ENCODE results near the gene JAZF1. TPM values are rescaled to one million over a fixed set of nuclear protein-coding genes. Genes with fewer than 3 reads are reported as not detected.

JAZF1 gene
- total RNA-seq, 2 experiments from 2014 or later, result 5.2 to 7.6 TPM

GRCh38 chr7:28182071-28182471, 1.5 kb upstream of the JAZF1 start:
- Mint-ChIP-seq H3K4me3 (no peak overlapping the region), H3K9me3 (no peaks in the 10 kb centered on the region), H3K27ac (no peak overlapping the region), H3K4me1 (peaks cover 13% of the 10 kb centered on the region), H3K27me3 (peaks cover 35% of the 10 kb centered on the region), H3K36me3 (ENCODE audit: low read depth) (peaks cover 3% of the 10 kb centered on the region)
- CTCF ChIA-PET, result interaction anchor here (0.7 kb wide), 1 partner anchor 23 kb away, joined by 3 read pairs; no protein-coding TSS in a partner anchor
- POLR2A ChIA-PET, result no interaction called here
- no peak for DNase-seq

GRCh38 chr7:28181416-28181815, 821 bp upstream of the JAZF1 start:
- no peak overlapping the region for H3K27ac Mint-ChIP-seq
- no peak for DNase-seq
- H3K9me3 Mint-ChIP-seq, result no peaks in the 10 kb centered on the region
- ChIA-PET CTCF (no interaction called here), POLR2A (no interaction called here)
- peaks cover 13% of the 10 kb centered on the region for H3K4me1 Mint-ChIP-seq
- peaks cover 35% of the 10 kb centered on the region for H3K27me3 Mint-ChIP-seq
- H3K4me3 Mint-ChIP-seq, result peak overlapping the region; percentile 77
- peaks cover 3% of the 10 kb centered on the region for H3K36me3 Mint-ChIP-seq (ENCODE audit: low read depth)

- H3K9me3 Mint-ChIP-seq, result no peaks in the 10 kb centered on the region
- POLR2A ChIA-PET, result no interaction called here
- no peak overlapping the region for H3K4me3 Mint-ChIP-seq
- peaks cover 31% of the 10 kb centered on the region for H3K27me3 Mint-ChIP-seq
- CTCF ChIA-PET, result no interaction called here
- H3K27ac Mint-ChIP-seq, result no peak overlapping the region
- DNase-seq, result no peak
- H3K4me1 Mint-ChIP-seq, result peaks cover 13% of the 10 kb centered on the region
- H3K36me3 Mint-ChIP-seq (ENCODE audit: low read depth), result peaks cover 3% of the 10 kb centered on the region
Measured at GRCh38 chr7:28180031-28180363, 598 bp downstream of the JAZF1 start.

GRCh38 chr7:28179120-28180030, 1.2 kb downstream of the JAZF1 start:
- no peaks in the 10 kb centered on the region for H3K9me3 Mint-ChIP-seq
- peak overlapping the region; percentile 68 for H3K27ac Mint-ChIP-seq
- H3K36me3 Mint-ChIP-seq (ENCODE audit: low read depth), result peaks cover 3% of the 10 kb centered on the region
- POLR2A ChIA-PET, result no interaction called here
- H3K4me3 Mint-ChIP-seq, result peak overlapping the region; percentile 61
- DNase-seq, result peak; percentile 58
- peaks cover 19% of the 10 kb centered on the region for H3K4me1 Mint-ChIP-seq
- peaks cover 28% of the 10 kb centered on the region for H3K27me3 Mint-ChIP-seq
- CTCF ChIA-PET, result no interaction called here

GRCh38 chr7:28178599-28178998, 2.0 kb downstream of the JAZF1 start:
- ChIA-PET POLR2A (no interaction called here), CTCF (no interaction called here)
- H3K9me3 Mint-ChIP-seq, result no peaks in the 10 kb centered on the region
- H3K4me3 Mint-ChIP-seq, result peak overlapping the region; percentile 61
- peak overlapping the region; percentile 68 for H3K27ac Mint-ChIP-seq
- no peak for DNase-seq
- H3K27me3 Mint-ChIP-seq, result peaks cover 22% of the 10 kb centered on the region
- peaks cover 24% of the 10 kb centered on the region for H3K4me1 Mint-ChIP-seq
- H3K36me3 Mint-ChIP-seq (ENCODE audit: low read depth), result peaks cover 3% of the 10 kb centered on the region

GRCh38 chr7:28177836-28178235, 2.8 kb downstream of the JAZF1 start:
- Mint-ChIP-seq H3K4me1 (peaks cover 24% of the 10 kb centered on the region), H3K4me3 (no peak overlapping the region), H3K27me3 (peaks cover 17% of the 10 kb centered on the region), H3K36me3 (ENCODE audit: low read depth) (peaks cover 3% of the 10 kb centered on the region), H3K9me3 (no peaks in the 10 kb centered on the region), H3K27ac (no peak overlapping the region)
- DNase-seq, result no peak
- CTCF ChIA-PET, result no interaction called here
- POLR2A ChIA-PET, result no interaction called here

- H3K36me3 Mint-ChIP-seq (ENCODE audit: low read depth), result peaks cover 3% of the 10 kb centered on the region
- H3K27me3 Mint-ChIP-seq, result peaks cover 12% of the 10 kb centered on the region
- H3K4me3 Mint-ChIP-seq, result no peak overlapping the region
- DNase-seq, result no peak
- no peak overlapping the region for H3K27ac Mint-ChIP-seq
- POLR2A ChIA-PET, result no interaction called here
- peaks cover 24% of the 10 kb centered on the region for H3K4me1 Mint-ChIP-seq
- no peaks in the 10 kb centered on the region for H3K9me3 Mint-ChIP-seq
- CTCF ChIA-PET, result interaction anchor here (0.9 kb wide), 1 partner anchor 45 kb away, joined by 3 read pairs; no protein-coding TSS in a partner anchor
Measured at GRCh38 chr7:28176645-28177044, 4.0 kb downstream of the JAZF1 start.

- ChIA-PET POLR2A (interaction anchor here (0.6 kb wide), 1 partner anchor 254 kb away, joined by 3 read pairs; no protein-coding TSS in a partner anchor), CTCF (interaction anchor here (0.8 kb wide), 1 partner anchor 11 kb away, joined by 3 read pairs; no protein-coding TSS in a partner anchor)
- H3K36me3 Mint-ChIP-seq (ENCODE audit: low read depth), result peaks cover 3% of the 10 kb centered on the region
- H3K9me3 Mint-ChIP-seq, result no peaks in the 10 kb centered on the region
- no peak overlapping the region for H3K4me3 Mint-ChIP-seq
- no peak overlapping the region for H3K27ac Mint-ChIP-seq
- no peak for DNase-seq
- peaks cover 9% of the 10 kb centered on the region for H3K27me3 Mint-ChIP-seq
- H3K4me1 Mint-ChIP-seq, result peaks cover 22% of the 10 kb centered on the region
Measured at GRCh38 chr7:28176174-28176573, 4.4 kb downstream of the JAZF1 start.

- no peaks in the 10 kb centered on the region for H3K9me3 Mint-ChIP-seq
- CTCF ChIA-PET, result interaction anchor here (0.8 kb wide), 1 partner anchor 10 kb away, joined by 3 read pairs; no protein-coding TSS in a partner anchor
Measured at GRCh38 chr7:28174901-28175661, 5.5 kb downstream of the JAZF1 start.

GRCh38 chr7:28174442-28174841, 6.2 kb downstream of the JAZF1 start:
- no peak for DNase-seq
- no peaks in the 10 kb centered on the region for H3K9me3 Mint-ChIP-seq
- no peaks in the 10 kb centered on the region for H3K36me3 Mint-ChIP-seq (ENCODE audit: low read depth)
- POLR2A ChIA-PET, result no interaction called here
- CTCF ChIA-PET, result no interaction called here
- H3K27me3 Mint-ChIP-seq, result peaks cover 6% of the 10 kb centered on the region
- peaks cover 17% of the 10 kb centered on the region for H3K4me1 Mint-ChIP-seq
- peak overlapping the region; percentile 26 for H3K27ac Mint-ChIP-seq
- H3K4me3 Mint-ChIP-seq, result no peak overlapping the region

More at GRCh38 chr7:28174901-28175661, 5.5 kb downstream of the JAZF1 start:
- H3K27me3 Mint-ChIP-seq, result peaks cover 6% of the 10 kb centered on the region
- no peak overlapping the region for H3K4me3 Mint-ChIP-seq
- POLR2A ChIA-PET, result no interaction called here
- no peaks in the 10 kb centered on the region for H3K36me3 Mint-ChIP-seq (ENCODE audit: low read depth)
- peaks cover 17% of the 10 kb centered on the region for H3K4me1 Mint-ChIP-seq
- H3K27ac Mint-ChIP-seq, result peak overlapping the region; percentile 26
- no peak for DNase-seq

- Mint-ChIP-seq H3K27me3 (no peaks in the 10 kb centered on the region), H3K4me1 (peaks cover 11% of the 10 kb centered on the region), H3K4me3 (no peak overlapping the region), H3K9me3 (no peaks in the 10 kb centered on the region), H3K36me3 (ENCODE audit: low read depth) (no peaks in the 10 kb centered on the region), H3K27ac (no peak overlapping the region)
- ChIA-PET CTCF (no interaction called here), POLR2A (no interaction called here)
- no peak for DNase-seq
Measured at GRCh38 chr7:28173531-28173930, 7.1 kb downstream of the JAZF1 start.

- Mint-ChIP-seq H3K27me3 (no peaks in the 10 kb centered on the region), H3K9me3 (no peaks in the 10 kb centered on the region), H3K4me1 (peaks cover 11% of the 10 kb centered on the region), H3K27ac (no peak overlapping the region), H3K4me3 (no peak overlapping the region), H3K36me3 (ENCODE audit: low read depth) (no peaks in the 10 kb centered on the region)
- ChIA-PET POLR2A (interaction anchor here (0.6 kb wide), 1 partner anchor 10 kb away, joined by 3 read pairs; no protein-coding TSS in a partner anchor), CTCF (no interaction called here)
- DNase-seq, result no peak
Measured at GRCh38 chr7:28172958-28173357, 7.6 kb downstream of the JAZF1 start.

- Mint-ChIP-seq H3K9me3 (no peaks in the 10 kb centered on the region), H3K4me3 (no peak overlapping the region), H3K27ac (no peak overlapping the region), H3K36me3 (ENCODE audit: low read depth) (no peaks in the 10 kb centered on the region), H3K4me1 (peaks cover 11% of the 10 kb centered on the region), H3K27me3 (no peaks in the 10 kb centered on the region)
- DNase-seq, result no peak
- ChIA-PET CTCF (interaction anchor here (0.8 kb wide), 1 partner anchor 23 kb away, joined by 4 read pairs; no protein-coding TSS in a partner anchor), POLR2A (no interaction called here)
Measured at GRCh38 chr7:28170701-28171100, 9.9 kb downstream of the JAZF1 start.

Measured in activated CD4-positive, alpha-beta T cell treated with anti-CD3 and anti-CD28 coated beads, Interleukin-2, amount 10 ng/mL, durations not matched to agents 7 days and 5 days (primary cell).